ENCODE data around the gene DNAH1.

Gene DNAH1

GRCh38 chr3:52437326-52438103 lies 121.4 kb downstream of the DNAH1 start:
- peak; percentile 23 for DNase-seq

- DNase-seq: no peak
Observed at GRCh38 chr3:52438104-52438376, 121.9 kb downstream of the DNAH1 start.

GRCh38 chr3:52438579-52439425 lies 122.7 kb downstream of the DNAH1 start:
- DNase-seq: no peak

GRCh38 chr3:52439426-52440248 lies 123.5 kb downstream of the DNAH1 start:
- no peak for DNase-seq

- DNase-seq: no peak
Observed at GRCh38 chr3:52440249-52440551, 124.1 kb downstream of the DNAH1 start.

- DNase-seq: no peak
Observed at GRCh38 chr3:52440671-52441070, 124.6 kb downstream of the DNAH1 start.

- no peak for DNase-seq
Observed at GRCh38 chr3:52441091-52441771, 125.1 kb downstream of the DNAH1 start.

- no peak for DNase-seq
Observed at GRCh38 chr3:52441772-52442332, 125.7 kb downstream of the DNAH1 start.

GRCh38 chr3:52442409-52443267 lies 126.5 kb downstream of the DNAH1 start:
- DNase-seq: no peak

GRCh38 chr3:52443268-52443610 lies 127.1 kb downstream of the DNAH1 start:
- no peak for DNase-seq

- no peak for DNase-seq
Observed at GRCh38 chr3:52443791-52444687, 127.9 kb downstream of the DNAH1 start.

- peak; percentile 74 for DNase-seq
Observed at GRCh38 chr3:52444860-52445793, 129.0 kb downstream of the DNAH1 start, which contains the start of gene SEMA3G. Gene SEMA3G (minus strand): TSS chr3:52445103. CDS start chr3:52445027, 76 bp downstream.

GRCh38 chr3:52446042-52446441 lies 129.9 kb downstream of the DNAH1 start:
- DNase-seq: no peak

- DNase-seq: peak; percentile 76
Observed at GRCh38 chr3:52446631-52447511, 130.8 kb downstream of the DNAH1 start.

- no peak for DNase-seq
Observed at GRCh38 chr3:52447512-52448355, 131.6 kb downstream of the DNAH1 start.

Measured in activated CD4-positive, CD25-positive, alpha-beta regulatory T cell treated with anti-CD3 and anti-CD28 coated beads, Interleukin-2, amount 50 U/mL, for 72 hours (primary cell).